Thoracic aorta (tissue), 2 donors: ENCODE measurements around the gene DPYD. TPM values are rescaled to one million over a fixed set of nuclear protein-coding genes. Genes with fewer than 3 reads are reported as not detected.

Experiments
- ATAC-seq: fragments of 150-250 bp; one replicate; pipeline ENCODE4 v1.8.0; 2017; ENCODE audit warnings: low read depth; ENCODE audit not compliant: insufficient number of reproducible peaks, low FRiP score
- DNase-seq: peaks from one replicate; pipeline ENCODE4 v3.0.0-alpha.2; 2020; ENCODE audit warnings: low spot score
- H3K27ac ChIP-seq, 2 donors: fragments of 200-600 bp; sonication (generic); 1 replicate in 1 of 2; 2 replicates in 1 of 2; pipeline ENCODE4 v1.5.1; 2016; ENCODE audit warnings: mild to moderate bottlenecking in 2 of 2, moderate library complexity in 2 of 2
- H3K27me3 ChIP-seq: fragments of 200-600 bp; sonication (generic); replicated peaks from 2 replicates; pipeline ENCODE4 v1.6.0; 2016; ENCODE audit warnings: mild to moderate bottlenecking; ENCODE audit not compliant: insufficient read depth
- H3K36me3 ChIP-seq: fragments of 200-600 bp; sonication (generic); one replicate; pipeline ENCODE4 v1.5.1; 2016
- H3K4me1 ChIP-seq, 2 donors: fragments of 200-600 bp; sonication (generic); 1 replicate in 1 of 2; 2 replicates in 1 of 2; pipeline versions ENCODE4 v1.5.1 to v1.6.0; 2016; ENCODE audit warnings: low read depth in 2 of 2, mild to moderate bottlenecking in 1 of 2; ENCODE audit not compliant: control insufficient read depth in 1 of 2
- H3K4me3 ChIP-seq: fragments of 200-600 bp; sonication (generic); 2 replicates; pipeline ENCODE4 v1.5.1; 2016; ENCODE audit warnings: mild to moderate bottlenecking
- H3K9me3 ChIP-seq: fragments of 200-600 bp; sonication (generic); 2 replicates; pipeline ENCODE4 v1.5.1; 2016
- total RNA-seq, 2 donors: library from RNA; depleted of rRNA; stranded (reverse); fragments of >200 nt; gene quantifications; one replicate each; pipeline versions ENCODE4 v1.1.0 to v1.2.3, GENCODE V29; 2016
- TF ChIP-seq, protein P1 (sequence below): fragments of 200-600 bp; sonication (generic); IDR thresholded peaks from one replicate; pipeline ENCODE4 v1.5.1; 2019; ENCODE audit warnings: antibody characterized with exemption

Gene DPYD
- total RNA-seq, 2 donors from 2014 or later, result 29.1 to 44.2 TPM

DNA sequence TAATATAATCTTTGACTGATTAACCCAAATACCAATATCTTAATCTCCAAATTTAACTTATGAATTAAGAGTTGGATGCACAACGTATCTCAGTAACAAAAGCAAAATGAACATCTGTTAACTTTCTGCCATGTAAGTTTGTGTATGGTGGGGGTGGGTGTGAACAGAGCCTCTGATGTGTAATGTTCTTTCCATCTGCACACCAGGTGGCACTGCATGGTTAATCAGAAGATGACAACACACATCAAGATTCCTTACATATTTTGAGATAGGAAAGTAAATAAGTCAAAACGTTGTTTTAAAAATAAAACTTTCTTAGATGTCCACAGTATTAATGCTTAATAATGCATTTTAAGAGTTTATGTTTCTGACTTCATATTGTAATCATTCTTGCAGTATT is 251.9 kb downstream of the DPYD start:
- no peak for ATAC-seq
- Histone ChIP-seq H3K4me1 (no peaks in the 10 kb centered on the region), H3K9me3 (no peaks in the 10 kb centered on the region), H3K27ac (no peak overlapping the region), H3K4me3 (no peak overlapping the region), H3K27me3 (no peaks in the 10 kb centered on the region), H3K36me3 (no peaks in the 10 kb centered on the region)
- DNase-seq, result no peak
- TF ChIP-seq, protein P1, sequence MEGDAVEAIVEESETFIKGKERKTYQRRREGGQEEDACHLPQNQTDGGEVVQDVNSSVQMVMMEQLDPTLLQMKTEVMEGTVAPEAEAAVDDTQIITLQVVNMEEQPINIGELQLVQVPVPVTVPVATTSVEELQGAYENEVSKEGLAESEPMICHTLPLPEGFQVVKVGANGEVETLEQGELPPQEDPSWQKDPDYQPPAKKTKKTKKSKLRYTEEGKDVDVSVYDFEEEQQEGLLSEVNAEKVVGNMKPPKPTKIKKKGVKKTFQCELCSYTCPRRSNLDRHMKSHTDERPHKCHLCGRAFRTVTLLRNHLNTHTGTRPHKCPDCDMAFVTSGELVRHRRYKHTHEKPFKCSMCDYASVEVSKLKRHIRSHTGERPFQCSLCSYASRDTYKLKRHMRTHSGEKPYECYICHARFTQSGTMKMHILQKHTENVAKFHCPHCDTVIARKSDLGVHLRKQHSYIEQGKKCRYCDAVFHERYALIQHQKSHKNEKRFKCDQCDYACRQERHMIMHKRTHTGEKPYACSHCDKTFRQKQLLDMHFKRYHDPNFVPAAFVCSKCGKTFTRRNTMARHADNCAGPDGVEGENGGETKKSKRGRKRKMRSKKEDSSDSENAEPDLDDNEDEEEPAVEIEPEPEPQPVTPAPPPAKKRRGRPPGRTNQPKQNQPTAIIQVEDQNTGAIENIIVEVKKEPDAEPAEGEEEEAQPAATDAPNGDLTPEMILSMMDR, result no peak

DNA sequence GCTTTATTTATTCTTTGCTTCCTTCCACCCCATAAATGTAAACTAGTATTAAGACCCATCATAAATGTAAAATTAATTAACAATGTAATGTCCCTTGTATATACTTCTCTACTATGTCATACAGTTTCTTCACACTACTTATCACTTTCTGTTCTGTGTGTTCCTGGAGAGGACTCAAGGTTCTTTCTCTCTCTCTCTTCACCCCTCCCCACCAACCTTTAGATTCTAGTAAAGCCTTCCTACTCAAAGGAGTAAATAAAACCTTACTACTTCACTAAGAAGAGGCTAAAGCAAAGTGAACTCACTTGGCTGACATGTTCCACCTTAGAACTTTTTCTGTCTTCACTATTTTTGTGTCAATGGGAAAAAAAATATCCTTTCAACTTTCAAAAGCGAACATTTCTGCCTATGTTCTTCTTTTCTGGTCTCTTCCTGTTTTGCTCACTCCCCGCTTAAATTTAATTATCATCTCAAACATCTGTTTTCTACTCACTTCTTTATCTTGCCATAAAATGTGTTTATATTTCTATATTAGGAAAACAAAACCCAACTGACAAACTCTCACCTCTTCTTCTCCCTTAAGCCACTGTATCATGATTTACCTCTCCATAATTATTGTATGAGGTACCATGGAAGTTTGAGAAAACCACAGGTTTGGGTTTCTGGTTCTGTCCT is 260.3 kb downstream of the DPYD start:
- H3K36me3 ChIP-seq, result no peaks in the 10 kb centered on the region
- H3K27me3 ChIP-seq, result no peaks in the 10 kb centered on the region
- H3K4me3 ChIP-seq, result no peak overlapping the region
- TF ChIP-seq, protein P1, result no peak
- H3K27ac ChIP-seq, result no peak overlapping the region
- no peak for ATAC-seq
- H3K4me1 ChIP-seq, result no peaks in the 10 kb centered on the region
- no peaks in the 10 kb centered on the region for H3K9me3 ChIP-seq
- no peak for DNase-seq

DNA sequence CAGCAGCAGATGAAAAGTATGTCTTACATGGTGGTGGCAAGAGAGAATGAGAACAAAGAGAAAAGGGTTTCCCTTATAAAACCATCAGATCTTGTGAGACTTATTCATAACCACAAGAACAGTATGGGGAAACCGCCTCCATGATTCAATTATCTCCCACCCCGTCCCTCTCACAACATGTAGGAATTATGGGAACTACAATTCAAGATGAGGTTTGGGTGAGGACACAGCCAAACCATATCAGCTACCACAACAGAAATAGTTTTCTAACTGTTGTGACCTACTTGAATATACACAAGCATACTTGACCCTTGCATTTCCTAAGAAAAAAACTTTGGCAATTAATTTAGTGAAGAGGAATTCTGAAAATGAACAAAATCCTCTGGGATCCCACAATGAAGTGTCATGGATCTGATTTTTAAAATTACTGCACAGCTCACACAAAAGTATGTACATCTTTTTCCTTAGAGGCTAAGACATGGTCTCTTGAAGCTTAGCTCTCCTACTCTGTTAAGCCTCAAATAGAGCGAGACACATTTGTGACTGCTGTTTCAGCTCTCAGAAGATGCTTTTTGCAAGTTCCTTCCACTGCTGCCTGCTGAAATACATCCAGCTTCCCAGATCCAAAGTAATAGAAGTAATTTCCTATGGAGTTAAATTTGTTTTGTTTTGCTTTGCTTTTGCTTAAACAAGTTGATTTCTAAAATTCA is 265.8 kb downstream of the DPYD start:
- TF ChIP-seq, protein P1, result no peak
- Histone ChIP-seq H3K27ac (no peak overlapping the region), H3K27me3 (no peaks in the 10 kb centered on the region), H3K36me3 (no peaks in the 10 kb centered on the region), H3K4me3 (no peak overlapping the region), H3K9me3 (no peaks in the 10 kb centered on the region), H3K4me1 (no peaks in the 10 kb centered on the region)
- ATAC-seq, result no peak
- DNase-seq, result no peak

DNA sequence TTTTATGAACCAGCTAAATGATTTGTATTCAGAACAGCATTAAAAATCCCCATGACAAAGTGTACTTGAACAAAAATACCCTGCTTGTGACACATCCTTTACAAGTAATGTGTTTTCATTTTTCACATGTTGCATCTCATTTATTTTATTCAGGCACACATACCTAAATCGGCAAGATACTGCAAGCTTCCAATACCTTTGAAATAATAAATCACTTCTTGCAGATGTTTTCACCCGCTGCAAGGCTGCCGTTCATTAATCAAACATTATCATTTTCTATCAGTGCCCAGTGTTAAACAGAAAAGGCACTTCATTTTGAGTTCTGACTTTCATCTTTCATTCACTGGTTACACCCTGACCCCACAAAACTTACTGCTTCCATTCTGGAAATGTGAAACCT is 269.6 kb downstream of the DPYD start:
- no peak for DNase-seq
- Histone ChIP-seq H3K27ac (no peak overlapping the region), H3K27me3 (no peaks in the 10 kb centered on the region), H3K4me3 (no peak overlapping the region), H3K36me3 (no peaks in the 10 kb centered on the region), H3K4me1 (no peaks in the 10 kb centered on the region), H3K9me3 (no peaks in the 10 kb centered on the region)
- TF ChIP-seq, protein P1, result no peak
- ATAC-seq, result no peak

DNA sequence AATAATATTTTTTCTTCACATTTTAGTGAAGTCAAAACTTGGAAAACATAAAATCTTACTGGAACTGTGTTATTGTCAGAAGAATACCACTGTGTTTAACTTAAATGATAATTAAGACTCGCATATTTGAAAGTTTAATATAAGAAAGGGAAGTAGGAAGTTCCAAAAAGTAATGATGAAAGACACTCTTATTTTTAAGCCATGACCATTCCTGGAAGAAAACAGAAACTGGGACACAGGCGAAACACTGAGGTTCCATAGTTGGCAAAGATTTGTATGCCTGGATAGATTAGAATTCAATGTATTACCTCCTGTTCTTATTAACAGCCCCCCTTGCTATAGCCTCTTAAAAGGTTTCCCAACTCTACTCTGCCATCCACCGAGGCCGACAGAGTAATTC is 271.2 kb downstream of the DPYD start:
- H3K4me1 ChIP-seq, result no peaks in the 10 kb centered on the region
- H3K27me3 ChIP-seq, result no peaks in the 10 kb centered on the region
- H3K9me3 ChIP-seq, result no peaks in the 10 kb centered on the region
- H3K36me3 ChIP-seq, result no peaks in the 10 kb centered on the region
- no peak for DNase-seq
- H3K27ac ChIP-seq, result no peak overlapping the region
- TF ChIP-seq, protein P1, result no peak
- H3K4me3 ChIP-seq, result no peak overlapping the region
- no peak for ATAC-seq
